ENCODE results near the gene LMO4.

The LMO4 gene

GRCh38 chr1:87307931-87308330 is 20.7 kb upstream of the LMO4 start:
- Mint-ChIP-seq H3K4me1 (ENCODE audit: low read depth) (no peaks in the 10 kb centered on the region), H3K4me3 (no peak overlapping the region)

GRCh38 chr1:87314091-87314490 is 14.6 kb upstream of the LMO4 start:
- H3K36me3 Mint-ChIP-seq (ENCODE audit: low read depth) = no peaks in the 10 kb centered on the region
- H3K27me3 Mint-ChIP-seq (ENCODE audit: low read depth) = peaks cover 16% of the 10 kb centered on the region
- H3K27ac Mint-ChIP-seq = no peak overlapping the region
- H3K9me3 Mint-ChIP-seq = no peaks in the 10 kb centered on the region
- no peak overlapping the region for H3K4me3 Mint-ChIP-seq
- peaks cover 11% of the 10 kb centered on the region for H3K4me1 Mint-ChIP-seq (ENCODE audit: low read depth)

More at GRCh38 chr1:87307931-87308330, 20.7 kb upstream of the LMO4 start:
- Mint-ChIP-seq H3K9me3 (no peaks in the 10 kb centered on the region), H3K27ac (no peak overlapping the region), H3K36me3 (ENCODE audit: low read depth) (no peaks in the 10 kb centered on the region), H3K27me3 (ENCODE audit: low read depth) (peaks cover 25% of the 10 kb centered on the region)

GRCh38 chr1:87318056-87318650 is 10.5 kb upstream of the LMO4 start:
- H3K27ac Mint-ChIP-seq = no peak overlapping the region

GRCh38 chr1:87318806-87319205 is 9.9 kb upstream of the LMO4 start:
- Mint-ChIP-seq H3K9me3 (no peaks in the 10 kb centered on the region), H3K4me1 (ENCODE audit: low read depth) (peaks cover 11% of the 10 kb centered on the region), H3K4me3 (no peak overlapping the region), H3K27me3 (ENCODE audit: low read depth) (peaks cover 20% of the 10 kb centered on the region), H3K27ac (no peak overlapping the region), H3K36me3 (ENCODE audit: low read depth) (no peaks in the 10 kb centered on the region)

More at GRCh38 chr1:87318056-87318650, 10.5 kb upstream of the LMO4 start:
- H3K4me3 Mint-ChIP-seq = no peak overlapping the region
- no peaks in the 10 kb centered on the region for H3K9me3 Mint-ChIP-seq
- peaks cover 20% of the 10 kb centered on the region for H3K27me3 Mint-ChIP-seq (ENCODE audit: low read depth)
- no peaks in the 10 kb centered on the region for H3K36me3 Mint-ChIP-seq (ENCODE audit: low read depth)
- peaks cover 11% of the 10 kb centered on the region for H3K4me1 Mint-ChIP-seq (ENCODE audit: low read depth)

GRCh38 chr1:87325982-87326738 is 2.5 kb upstream of the LMO4 start:
- Mint-ChIP-seq H3K9me3 (no peaks in the 10 kb centered on the region), H3K4me1 (ENCODE audit: low read depth) (peaks cover 12% of the 10 kb centered on the region), H3K27ac (no peak overlapping the region), H3K4me3 (no peak overlapping the region), H3K27me3 (ENCODE audit: low read depth) (peaks cover 13% of the 10 kb centered on the region), H3K36me3 (ENCODE audit: low read depth) (peaks cover under 1% of the 10 kb centered on the region)

- peaks cover 10% of the 10 kb centered on the region for H3K36me3 Mint-ChIP-seq (ENCODE audit: low read depth)
- no peaks in the 10 kb centered on the region for H3K9me3 Mint-ChIP-seq
- peak overlapping the region; percentile 93 for H3K27ac Mint-ChIP-seq
- peak overlapping the region; percentile 95 for H3K4me3 Mint-ChIP-seq
- peaks cover 19% of the 10 kb centered on the region for H3K4me1 Mint-ChIP-seq (ENCODE audit: low read depth)
- H3K27me3 Mint-ChIP-seq (ENCODE audit: low read depth) = peaks cover 6% of the 10 kb centered on the region
Measured at GRCh38 chr1:87327376-87328271, 1.1 kb upstream of the LMO4 start.

GRCh38 chr1:87329051-87329525 is 408 bp downstream of the LMO4 start:
- no peaks in the 10 kb centered on the region for H3K9me3 Mint-ChIP-seq
- H3K27ac Mint-ChIP-seq = peak overlapping the region; percentile 86
- peaks cover 13% of the 10 kb centered on the region for H3K27me3 Mint-ChIP-seq (ENCODE audit: low read depth)
- peak overlapping the region; percentile 91 for H3K4me3 Mint-ChIP-seq
- peaks cover 23% of the 10 kb centered on the region for H3K36me3 Mint-ChIP-seq (ENCODE audit: low read depth)
- H3K4me1 Mint-ChIP-seq (ENCODE audit: low read depth) = peaks cover 34% of the 10 kb centered on the region

- no peaks in the 10 kb centered on the region for H3K9me3 Mint-ChIP-seq
Measured at GRCh38 chr1:87329526-87330056, 911 bp downstream of the LMO4 start.

GRCh38 chr1:87330057-87330884 is 1.6 kb downstream of the LMO4 start:
- peaks cover 24% of the 10 kb centered on the region for H3K36me3 Mint-ChIP-seq (ENCODE audit: low read depth)
- H3K27me3 Mint-ChIP-seq (ENCODE audit: low read depth) = peaks cover 12% of the 10 kb centered on the region
- H3K27ac Mint-ChIP-seq = peak overlapping the region; percentile 86
- H3K9me3 Mint-ChIP-seq = no peaks in the 10 kb centered on the region
- peaks cover 36% of the 10 kb centered on the region for H3K4me1 Mint-ChIP-seq (ENCODE audit: low read depth)
- peak overlapping the region; percentile 91 for H3K4me3 Mint-ChIP-seq

More at GRCh38 chr1:87329526-87330056, 911 bp downstream of the LMO4 start:
- Mint-ChIP-seq H3K4me3 (peak overlapping the region; percentile 91), H3K27me3 (ENCODE audit: low read depth) (peaks cover 14% of the 10 kb centered on the region), H3K27ac (peak overlapping the region; percentile 86), H3K36me3 (ENCODE audit: low read depth) (peaks cover 24% of the 10 kb centered on the region), H3K4me1 (ENCODE audit: low read depth) (peaks cover 36% of the 10 kb centered on the region)

- peaks cover 24% of the 10 kb centered on the region for H3K36me3 Mint-ChIP-seq (ENCODE audit: low read depth)
- peak overlapping the region; percentile 86 for H3K27ac Mint-ChIP-seq
- H3K4me1 Mint-ChIP-seq (ENCODE audit: low read depth) = peaks cover 40% of the 10 kb centered on the region
- H3K27me3 Mint-ChIP-seq (ENCODE audit: low read depth) = peaks cover 7% of the 10 kb centered on the region
- H3K4me3 Mint-ChIP-seq = peak overlapping the region; percentile 91
- no peaks in the 10 kb centered on the region for H3K9me3 Mint-ChIP-seq
Measured at GRCh38 chr1:87330885-87331364, 2.2 kb downstream of the LMO4 start.

- H3K4me3 Mint-ChIP-seq = peak overlapping the region; percentile 91
- peak overlapping the region; percentile 93 for H3K27ac Mint-ChIP-seq
Measured at GRCh38 chr1:87331365-87332241, 2.9 kb downstream of the LMO4 start.

GRCh38 chr1:87333692-87334347 is 5.1 kb downstream of the LMO4 start:
- peak overlapping the region; percentile 93 for H3K27ac Mint-ChIP-seq
- H3K9me3 Mint-ChIP-seq = no peaks in the 10 kb centered on the region
- peaks cover 34% of the 10 kb centered on the region for H3K36me3 Mint-ChIP-seq (ENCODE audit: low read depth)
- H3K4me1 Mint-ChIP-seq (ENCODE audit: low read depth) = peaks cover 53% of the 10 kb centered on the region
- peak overlapping the region; percentile 91 for H3K4me3 Mint-ChIP-seq
- peaks cover 7% of the 10 kb centered on the region for H3K27me3 Mint-ChIP-seq (ENCODE audit: low read depth)

More at GRCh38 chr1:87331365-87332241, 2.9 kb downstream of the LMO4 start:
- Mint-ChIP-seq H3K9me3 (no peaks in the 10 kb centered on the region), H3K27me3 (ENCODE audit: low read depth) (peaks cover 7% of the 10 kb centered on the region), H3K36me3 (ENCODE audit: low read depth) (peaks cover 26% of the 10 kb centered on the region), H3K4me1 (ENCODE audit: low read depth) (peaks cover 42% of the 10 kb centered on the region)
